Frontal cortex (tissue), 4 donors: Measurements from ENCODE around the gene SMC4. TPM values are rescaled to one million over a fixed set of nuclear protein-coding genes. Genes with fewer than 3 reads are reported as not detected.
A peak's percentile ranks its signal among the peaks of the same experiment; 100 is the strongest.

Experiments used
- DNase-seq, 2 donors: peaks; one replicate each; pipeline ENCODE4 v3.0.0; 2012; ENCODE audit warnings: low spot score in 2 of 2
- FAIRE-seq: peaks from 2 replicates; lab custom pipeline; 2012; peaks lifted over from hg19 to GRCh38; lab: Jason Lieb, UNC
- small RNA-seq: library from RNA; depleted of rRNA; stranded (forward); fragments of <200 nt; gene quantifications from one replicate; pipeline ENCODE3, GENCODE V24; 2014
- total RNA-seq: library from RNA; depleted of rRNA; stranded (reverse); fragments of >200 nt; gene quantifications from one replicate; pipeline ENCODE4 v1.2.3, GENCODE V29; 2014
- donor health status: control.
- donor health status: control.
- donor health status: control.

The SMC4 gene
- total RNA-seq, 1 donor from 2014 or later: 24.9 TPM

GRCh38 chr3:160472344-160472743 lies 72.9 kb downstream of the SMC4 start:
- no peak for FAIRE-seq

DNA sequence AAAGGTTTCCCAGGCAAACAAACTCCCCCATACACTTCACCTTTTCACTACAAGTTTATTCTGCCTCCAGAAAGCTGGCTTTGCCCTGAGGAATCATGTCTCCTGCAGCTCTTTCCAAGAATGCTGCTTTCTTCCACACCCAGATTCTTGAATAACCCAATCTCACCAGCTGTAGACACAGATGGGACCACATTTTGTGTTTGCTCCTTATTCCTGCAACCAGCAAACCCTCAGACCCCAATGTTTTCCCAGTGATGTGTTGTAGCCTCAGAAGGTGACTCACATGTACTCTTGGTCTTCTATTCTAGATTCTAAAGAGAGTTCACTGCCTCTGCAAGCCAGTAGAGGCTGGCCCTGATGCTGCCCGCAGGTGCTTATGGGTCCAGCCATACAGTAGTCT lies 73.8 kb downstream of the SMC4 start:
- no peak for FAIRE-seq
- no peak for DNase-seq

More at GRCh38 chr3:160472344-160472743, 72.9 kb downstream of the SMC4 start:
- no peak for DNase-seq

GRCh38 chr3:160473978-160474377 lies 74.5 kb downstream of the SMC4 start:
- FAIRE-seq (no peak), DNase-seq (no peak)

DNA sequence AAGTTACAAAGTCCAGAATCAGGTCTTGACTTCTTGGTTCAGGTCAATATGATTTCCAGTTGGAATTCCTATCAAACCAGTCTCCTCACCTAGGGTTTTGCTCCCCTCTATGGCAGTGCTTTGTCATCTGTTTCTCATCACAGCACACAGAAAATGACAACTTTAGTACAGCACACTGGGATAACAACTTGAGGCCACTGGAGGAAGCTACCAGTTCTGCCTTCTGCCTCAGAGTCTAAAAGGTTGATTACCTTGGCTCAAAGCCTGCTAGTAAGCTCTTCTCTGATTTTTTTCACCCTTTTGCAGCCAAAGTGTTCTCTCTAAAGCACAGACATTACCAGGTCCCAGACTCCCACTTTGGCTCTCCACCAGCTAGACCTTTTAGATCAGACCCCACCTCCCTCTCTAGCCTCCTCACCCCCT lies 75.0 kb downstream of the SMC4 start:
- FAIRE-seq: no peak
- no peak for DNase-seq

DNA sequence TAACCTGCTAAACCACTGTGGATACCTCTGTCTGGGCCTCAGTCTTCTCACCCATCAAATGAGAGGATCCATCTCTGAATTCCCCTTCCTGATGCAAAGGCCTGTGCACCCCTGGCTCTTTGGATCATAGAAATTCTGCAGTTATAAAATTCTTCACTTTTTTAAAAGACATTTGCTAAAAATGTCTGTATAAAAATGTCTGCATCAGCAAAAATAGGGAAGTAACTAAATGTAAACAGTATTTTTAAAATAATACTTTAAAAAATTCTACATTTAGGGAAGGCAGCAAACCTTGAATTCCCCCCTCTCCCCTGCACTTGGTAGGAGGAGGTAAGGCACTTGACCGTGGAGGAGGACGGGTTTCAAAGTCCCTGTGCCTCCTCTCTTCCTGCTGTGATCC lies 75.7 kb downstream of the SMC4 start:
- DNase-seq: no peak
- FAIRE-seq: no peak

GRCh38 chr3:160475884-160476283 lies 76.4 kb downstream of the SMC4 start:
- no peak for DNase-seq

GRCh38 chr3:160477750-160478149 lies 78.3 kb downstream of the SMC4 start:
- DNase-seq: no peak
- FAIRE-seq: no peak

More at GRCh38 chr3:160475884-160476283, 76.4 kb downstream of the SMC4 start:
- no peak for FAIRE-seq

DNA sequence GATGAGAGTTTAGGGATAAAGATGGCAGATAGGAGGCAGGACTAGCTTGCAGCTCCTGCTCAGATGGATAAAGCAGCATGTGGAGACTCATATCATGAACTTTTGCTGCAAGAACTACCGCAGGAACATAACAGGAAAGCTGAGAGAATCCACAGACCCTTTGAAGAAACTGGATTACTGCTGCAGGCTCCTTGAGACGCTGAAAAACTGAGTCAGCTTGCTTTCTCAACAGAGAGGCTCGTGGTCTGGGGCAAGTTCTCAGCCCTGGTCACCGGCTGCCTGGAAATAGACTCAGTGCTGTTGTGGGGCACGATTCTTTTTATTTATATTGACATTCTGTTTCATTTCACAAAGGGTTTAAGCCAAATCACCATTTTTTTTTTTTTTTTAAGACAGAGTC lies 78.9 kb downstream of the SMC4 start:
- DNase-seq (no peak), FAIRE-seq (no peak)

DNA sequence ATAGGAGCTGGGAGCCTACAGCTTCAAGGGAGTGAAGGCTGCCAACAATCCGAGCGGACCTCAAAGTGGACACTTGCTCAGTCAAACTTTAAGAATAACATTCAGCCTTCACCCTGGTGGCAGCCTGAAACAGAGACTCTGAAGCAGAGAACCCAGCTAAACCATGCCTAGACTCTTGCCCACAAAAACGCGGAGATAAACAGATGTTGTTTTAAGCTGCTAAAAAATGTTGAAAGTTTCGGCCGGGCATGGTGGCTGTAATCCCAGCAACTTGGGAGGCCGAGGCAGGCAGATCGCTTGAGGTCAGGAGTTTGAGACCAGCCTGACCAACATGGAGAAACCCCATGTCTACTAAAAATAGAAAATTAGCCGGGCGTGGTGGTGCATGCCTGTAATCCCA lies 79.9 kb downstream of the SMC4 start:
- DNase-seq (no peak), FAIRE-seq (no peak)

DNA sequence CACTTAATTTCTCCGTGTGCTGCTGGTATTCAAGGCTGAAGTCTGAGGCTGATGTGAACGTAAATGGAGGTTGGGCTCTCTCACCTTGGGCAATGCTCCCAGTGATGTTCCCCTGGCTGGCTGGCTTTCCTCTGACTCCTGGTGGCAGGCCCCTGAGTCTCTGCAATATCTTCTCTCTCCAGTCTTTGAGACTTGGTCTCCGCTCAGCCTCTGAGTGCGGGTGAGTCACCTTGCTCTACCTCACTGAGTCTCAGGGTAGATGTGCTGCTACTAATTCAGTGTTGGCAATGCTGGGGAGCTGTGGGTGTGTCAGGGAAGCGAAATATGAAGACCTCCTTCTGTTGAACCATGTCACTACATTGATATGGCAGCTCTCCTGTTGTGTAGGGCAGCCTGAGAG lies 81.5 kb downstream of the SMC4 start:
- no peak for DNase-seq
- no peak for FAIRE-seq

DNA sequence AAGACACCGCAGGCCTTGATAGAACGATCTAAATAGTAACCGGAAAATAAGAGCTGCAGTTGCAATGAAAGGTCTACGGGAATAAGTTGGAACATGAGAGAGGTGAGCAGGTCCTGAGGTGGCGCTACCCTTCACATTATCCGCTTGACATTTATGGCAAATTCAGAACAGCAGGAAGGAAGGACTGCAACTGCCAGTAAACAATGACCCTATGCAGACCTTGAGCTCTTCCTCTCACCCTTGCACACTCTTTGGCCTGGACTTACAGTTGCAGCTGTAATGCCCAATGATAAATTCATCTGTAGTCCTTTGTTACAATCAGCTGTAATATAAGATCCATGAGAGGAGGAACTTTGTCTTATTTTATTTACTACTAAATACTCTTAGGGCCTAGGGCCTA lies 82.4 kb downstream of the SMC4 start:
- DNase-seq (no peak), FAIRE-seq (no peak)

GRCh38 chr3:160482796-160483195 lies 83.3 kb downstream of the SMC4 start:
- FAIRE-seq (no peak), DNase-seq (no peak)

Small RNA genes lying within 50 kb of the gene (small RNA-seq; reads per million reads assigned to genes)
- gene MIR15B: 54.7 reads per million, percentile 98 among the genes with 10 or more reads in this experiment
- 8.5 reads per million, percentile 95 among the genes with 10 or more reads in this experiment for gene MIR16-2
- gene RNU7-136P: not detected

Other genes with a start within 250 kb of the SMC4 start
- 7.7 TPM for gene C3orf80, start 174.2 kb upstream of the SMC4 start, total RNA-seq
- gene IFT80, start 425 bp upstream of the SMC4 start, total RNA-seq: 42.4 TPM
- gene TRIM59, start 50.1 kb downstream of the SMC4 start, total RNA-seq: 11.0 TPM
- 36.3 TPM for gene KPNA4, start 165.9 kb downstream of the SMC4 start, total RNA-seq